ENCODE results near the gene ADAMTS18.

ADAMTS18 gene

GRCh38 chr16:77328768-77329167 is 106.1 kb downstream of the ADAMTS18 start:
- no peak for DNase-seq (ENCODE audit: low spot score)

DNA sequence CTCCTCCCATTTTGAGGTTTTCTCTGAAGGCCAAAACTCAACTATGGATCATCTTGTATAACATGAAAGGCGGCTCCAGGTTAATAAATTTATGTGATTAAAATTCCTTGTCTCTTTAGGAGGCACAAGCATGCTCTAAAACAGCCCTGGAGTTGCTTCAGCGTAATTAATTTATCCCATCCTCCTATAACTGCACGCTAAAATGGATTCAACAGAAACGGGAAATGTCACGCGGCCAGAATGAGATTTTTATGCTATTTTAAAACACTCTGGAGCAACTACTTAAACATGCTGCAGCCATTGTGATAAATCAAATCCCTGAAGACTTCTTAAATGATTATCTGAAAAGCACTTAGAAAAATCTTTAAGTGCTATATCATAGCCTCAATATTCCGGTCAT is 106.6 kb downstream of the ADAMTS18 start:
- DNase-seq (ENCODE audit: low spot score) = no peak

- no peak for DNase-seq (ENCODE audit: low spot score)
Observed at GRCh38 chr16:77327717-77328116, 107.1 kb downstream of the ADAMTS18 start.

- DNase-seq (ENCODE audit: low spot score) = no peak
Observed at GRCh38 chr16:77324729-77325128, 110.1 kb downstream of the ADAMTS18 start.

GRCh38 chr16:77323695-77324094 is 111.1 kb downstream of the ADAMTS18 start:
- DNase-seq (ENCODE audit: low spot score) = no peak

DNA sequence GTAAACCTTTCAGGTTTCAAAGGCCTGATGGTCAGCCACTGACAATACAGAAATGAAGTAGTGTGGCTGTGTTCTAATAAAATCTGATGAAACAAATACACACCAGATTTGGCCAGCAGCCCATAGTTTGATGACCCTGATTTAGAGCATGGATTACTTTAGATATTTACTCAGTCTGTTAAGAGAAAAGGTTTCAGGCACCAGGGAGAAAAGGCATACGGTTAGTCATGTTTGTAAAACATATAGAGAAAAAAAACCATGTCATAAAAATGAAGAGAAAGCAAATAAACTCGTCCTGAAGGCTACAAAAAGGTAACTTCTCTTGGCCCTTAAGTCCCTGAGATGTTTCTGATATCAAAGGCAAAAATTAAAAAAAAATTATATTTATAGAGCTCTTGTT is 112.1 kb downstream of the ADAMTS18 start:
- no peak for DNase-seq (ENCODE audit: low spot score)

DNA sequence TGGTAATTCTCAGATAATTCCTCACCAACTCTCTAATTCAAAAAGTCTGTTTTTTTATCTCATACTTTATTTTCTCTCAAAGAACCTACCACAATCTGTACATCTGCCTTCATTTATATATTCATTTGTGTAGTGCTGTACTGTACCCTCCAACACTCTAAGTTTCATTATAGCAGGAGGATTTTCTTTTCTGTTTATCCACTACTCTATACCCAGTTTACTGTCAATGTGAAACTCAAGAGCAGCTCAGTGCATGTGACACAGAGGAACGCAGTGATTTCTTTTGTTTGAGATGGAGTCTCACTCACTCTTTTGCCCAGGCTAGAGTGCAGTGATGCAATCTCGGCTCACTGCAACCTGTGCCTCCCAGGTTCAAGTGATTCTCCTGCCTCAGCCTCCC is 117.8 kb downstream of the ADAMTS18 start:
- DNase-seq (ENCODE audit: low spot score) = no peak

- DNase-seq (ENCODE audit: low spot score) = no peak
Observed at GRCh38 chr16:77310877-77311276, 124.0 kb downstream of the ADAMTS18 start.

DNA sequence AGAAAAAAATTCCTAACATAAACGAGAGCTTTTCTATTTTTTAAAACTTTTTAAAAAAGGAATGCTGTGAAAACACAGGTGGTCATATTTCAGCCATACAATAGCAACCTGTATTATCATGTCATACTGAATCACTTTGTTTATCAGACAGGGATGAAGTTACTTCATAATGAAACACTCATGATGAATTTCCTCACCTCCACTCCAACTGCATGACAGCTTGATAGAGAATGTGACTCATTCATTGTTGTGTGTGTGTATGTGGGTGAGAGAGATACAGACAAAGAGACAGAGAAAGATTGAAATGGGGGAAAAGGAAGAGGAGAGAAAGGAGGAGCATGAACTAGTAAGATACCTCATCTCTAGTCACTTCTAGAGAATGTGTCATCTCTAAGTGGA is 126.7 kb downstream of the ADAMTS18 start:
- DNase-seq (ENCODE audit: low spot score) = no peak

GRCh38 chr16:77307426-77308162 is 127.2 kb downstream of the ADAMTS18 start:
- DNase-seq (ENCODE audit: low spot score) = no peak

- DNase-seq (ENCODE audit: low spot score) = no peak
Observed at GRCh38 chr16:77306075-77306474, 128.8 kb downstream of the ADAMTS18 start.

DNA sequence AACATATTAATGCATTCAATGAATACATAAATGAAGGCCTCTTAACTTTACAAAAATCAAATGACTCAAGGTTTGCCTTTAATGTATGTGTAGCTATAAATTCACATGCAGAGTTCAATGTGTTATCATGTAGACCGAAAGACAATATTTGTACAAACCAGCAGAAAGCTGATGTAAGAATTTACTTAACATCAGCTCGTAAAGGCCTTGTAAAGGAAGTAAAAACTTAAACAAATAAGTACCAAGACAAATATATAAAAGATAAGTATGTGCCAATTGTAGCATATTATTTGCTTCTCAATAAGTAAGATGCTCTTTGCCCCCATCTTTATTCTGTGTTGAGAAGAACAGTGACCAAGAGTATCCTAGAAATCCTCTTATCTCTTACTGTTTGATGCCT is 130.0 kb downstream of the ADAMTS18 start:
- DNase-seq (ENCODE audit: low spot score) = no peak

GRCh38 chr16:77304134-77304533 is 130.7 kb downstream of the ADAMTS18 start:
- DNase-seq (ENCODE audit: low spot score) = no peak

DNA sequence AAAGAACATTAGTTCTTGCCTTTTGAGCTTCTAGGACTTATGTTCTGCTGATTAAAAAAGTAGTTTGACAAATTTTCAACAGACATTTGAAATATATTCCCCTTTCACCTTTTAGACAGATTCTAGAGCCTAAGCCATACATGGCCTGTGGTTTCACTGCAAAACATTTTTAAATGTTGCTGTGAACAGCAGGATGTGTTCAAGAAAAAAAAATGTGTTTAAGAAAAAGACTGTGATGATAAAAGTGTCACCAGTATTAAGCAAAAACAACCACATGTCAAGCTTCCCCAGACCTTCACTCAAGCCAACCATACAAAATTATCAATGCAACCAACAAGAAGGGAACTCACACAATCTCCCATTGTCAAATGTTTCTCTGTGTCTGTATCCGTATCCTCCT is 132.2 kb downstream of the ADAMTS18 start:
- DNase-seq (ENCODE audit: low spot score) = no peak

- DNase-seq (ENCODE audit: low spot score) = no peak
Observed at GRCh38 chr16:77302249-77302648, 132.6 kb downstream of the ADAMTS18 start.

DNA sequence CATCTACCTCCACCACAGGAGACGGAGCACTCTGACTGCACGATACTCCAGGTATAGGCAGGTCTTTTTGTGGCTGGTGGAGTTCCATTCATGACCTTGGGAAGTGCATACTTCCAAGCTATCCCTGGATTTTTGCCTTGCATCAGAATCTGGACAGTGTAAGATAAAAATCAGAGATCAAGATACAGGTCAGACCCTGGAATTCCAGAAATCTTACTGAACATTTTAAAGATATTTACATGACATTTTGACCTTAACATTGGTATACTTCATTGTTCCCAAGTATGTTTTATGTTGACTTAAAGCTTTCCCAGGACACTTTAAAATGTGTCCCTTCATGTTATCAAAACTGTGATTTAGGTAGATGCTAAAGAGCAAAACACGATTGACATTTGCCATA is 134.6 kb downstream of the ADAMTS18 start:
- no peak for DNase-seq (ENCODE audit: low spot score)

DNA sequence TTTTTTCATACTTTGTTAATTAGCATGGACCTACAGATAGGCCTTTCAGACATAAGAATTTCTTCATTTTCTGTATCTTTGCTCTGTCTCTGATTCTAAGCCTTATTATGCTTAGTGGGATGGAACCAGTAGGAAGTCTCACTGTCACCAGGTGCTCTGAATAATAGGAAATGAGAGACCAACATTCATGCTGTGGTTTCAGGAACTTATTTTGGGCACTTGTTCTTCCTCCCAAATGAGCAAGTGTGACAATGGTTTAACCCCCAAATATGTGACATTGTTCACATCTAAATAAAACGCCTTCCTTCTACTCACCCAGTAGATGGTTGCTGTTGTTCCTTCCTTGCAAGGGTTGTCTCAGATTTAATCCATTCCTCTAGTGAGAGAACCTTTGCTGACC is 135.4 kb downstream of the ADAMTS18 start:
- no peak for DNase-seq (ENCODE audit: low spot score)

GRCh38 chr16:77298418-77299360 is 136.1 kb downstream of the ADAMTS18 start:
- no peak for DNase-seq (ENCODE audit: low spot score)

- DNase-seq (ENCODE audit: low spot score) = no peak
Observed at GRCh38 chr16:77297996-77298395, 136.8 kb downstream of the ADAMTS18 start.

GRCh38 chr16:77295896-77296295 is 138.9 kb downstream of the ADAMTS18 start:
- DNase-seq (ENCODE audit: low spot score) = no peak

- DNase-seq (ENCODE audit: low spot score) = no peak
Observed at GRCh38 chr16:77290451-77291115, 144.3 kb downstream of the ADAMTS18 start.

- DNase-seq (ENCODE audit: low spot score) = no peak
Observed at GRCh38 chr16:77289331-77289809, 145.5 kb downstream of the ADAMTS18 start.

- DNase-seq (ENCODE audit: low spot score) = no peak
Observed at GRCh38 chr16:77288222-77288621, 146.6 kb downstream of the ADAMTS18 start.
